Right lung (tissue), 5 donors: ENCODE results near the gene CHKA. TPM values are rescaled to one million over a fixed set of nuclear protein-coding genes. Genes with fewer than 3 reads are reported as not detected.

ENCODE experiments used
- DNase-seq, 2 donors: peaks; one replicate each; pipeline ENCODE4 v3.0.0-alpha.2; 2013
- polyA plus RNA-seq, 5 donors: library from polyadenylated mRNA; unstranded; fragments of 120-200 nt; gene quantifications; one replicate each; pipeline versions ENCODE4 v1.2.1 to v1.2.3, GENCODE V29; 2013; ENCODE audit warnings: inconsistent platforms in 1 of 5, low replicate concordance in 1 of 5; ENCODE audit not compliant: insufficient read length in 5 of 5, insufficient read depth in 1 of 5

Gene CHKA
- polyA plus RNA-seq, 5 donors: 75.9 to 99.7 (median 82.6) TPM

GRCh38 chr11:68047437-68048290, 73.5 kb downstream of the CHKA start:
- no peak for DNase-seq

- no peak for DNase-seq
Measured at GRCh38 chr11:68044898-68045351, 76.3 kb downstream of the CHKA start.

- no peak for DNase-seq
Measured at GRCh38 chr11:68044145-68044813, 76.9 kb downstream of the CHKA start.

GRCh38 chr11:68043349-68044144, 77.6 kb downstream of the CHKA start:
- no peak for DNase-seq

- DNase-seq: no peak
Measured at GRCh38 chr11:68043029-68043348, 78.2 kb downstream of the CHKA start.

GRCh38 chr11:68042219-68043028, 78.8 kb downstream of the CHKA start:
- DNase-seq: no peak

- DNase-seq: no peak
Measured at GRCh38 chr11:68041617-68042218, 79.5 kb downstream of the CHKA start.

- no peak for DNase-seq
Measured at GRCh38 chr11:68040957-68041591, 80.1 kb downstream of the CHKA start.

GRCh38 chr11:68040101-68040956, 80.9 kb downstream of the CHKA start:
- DNase-seq: peak; percentile 50 to 52

- no peak for DNase-seq
Measured at GRCh38 chr11:68039526-68040086, 81.6 kb downstream of the CHKA start.

GRCh38 chr11:68038718-68039525, 82.3 kb downstream of the CHKA start, which contains the start of gene TCIRG1:
Gene TCIRG1, plus strand, starts transcription at chr11:68039025. Its CDS starts 2,247 bp downstream, at chr11:68041272.
- DNase-seq: peak; percentile 75 to 77

GRCh38 chr11:68038226-68038717, 82.9 kb downstream of the CHKA start:
- no peak for DNase-seq

GRCh38 chr11:68037411-68038225, 83.6 kb downstream of the CHKA start:
- no peak for DNase-seq

- no peak for DNase-seq
Measured at GRCh38 chr11:68036717-68037239, 84.4 kb downstream of the CHKA start.

- DNase-seq: no peak
Measured at GRCh38 chr11:68036141-68036716, 85.0 kb downstream of the CHKA start.

- no peak for DNase-seq
Measured at GRCh38 chr11:68035266-68035876, 85.8 kb downstream of the CHKA start.
